HG02588 (cell line): ENCODE measurements around the gene CNTNAP2.
"Not testable (repeated sequence)": the region's sequence is repeated elsewhere in the genome, so short reads cannot be mapped to it uniquely, and the experiment has no call there.

Experiments
- ATAC-seq: cut with Tn5 transposase; IDR thresholded peaks from one replicate; pipeline ENCODE4 v1.9.1; 2021; ENCODE audit warnings: mild to moderate bottlenecking, moderate library complexity; ENCODE audit not compliant: unreplicated experiment

Gene CNTNAP2

DNA sequence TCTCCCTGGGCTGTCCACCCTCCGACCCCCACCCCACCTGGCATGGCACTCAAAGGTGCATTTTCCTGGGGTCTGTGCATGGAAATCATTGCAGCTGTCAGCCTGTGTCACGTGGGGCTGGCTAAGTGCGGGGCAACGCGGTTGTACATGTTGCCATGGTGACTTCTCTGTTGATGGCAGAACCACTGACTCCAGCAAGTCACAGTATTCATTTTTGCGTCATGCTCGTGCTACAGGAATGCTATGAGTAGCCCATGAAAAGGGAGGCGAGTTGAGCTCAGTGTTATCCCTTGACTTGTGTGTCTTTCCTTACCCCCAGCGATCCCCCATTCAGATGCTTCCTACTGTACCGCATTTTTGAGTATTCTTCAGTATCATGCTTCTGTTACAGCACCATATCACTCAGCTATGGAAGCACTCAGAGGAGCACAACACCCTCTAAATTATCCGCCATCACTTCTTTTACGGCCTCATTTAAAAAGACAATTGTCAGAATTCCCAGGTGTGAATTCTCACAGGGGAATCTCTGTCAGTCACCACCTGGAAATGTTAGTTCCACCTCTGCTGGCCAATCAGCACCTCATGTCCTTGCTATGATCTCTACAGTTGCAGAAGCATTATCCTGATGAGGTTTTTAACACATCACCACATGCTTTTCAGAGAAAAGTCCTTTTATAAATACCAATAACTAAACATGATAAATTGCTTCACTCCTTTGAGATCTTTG lies 2279.6 kb downstream of the CNTNAP2 start:
- no peak for ATAC-seq

DNA sequence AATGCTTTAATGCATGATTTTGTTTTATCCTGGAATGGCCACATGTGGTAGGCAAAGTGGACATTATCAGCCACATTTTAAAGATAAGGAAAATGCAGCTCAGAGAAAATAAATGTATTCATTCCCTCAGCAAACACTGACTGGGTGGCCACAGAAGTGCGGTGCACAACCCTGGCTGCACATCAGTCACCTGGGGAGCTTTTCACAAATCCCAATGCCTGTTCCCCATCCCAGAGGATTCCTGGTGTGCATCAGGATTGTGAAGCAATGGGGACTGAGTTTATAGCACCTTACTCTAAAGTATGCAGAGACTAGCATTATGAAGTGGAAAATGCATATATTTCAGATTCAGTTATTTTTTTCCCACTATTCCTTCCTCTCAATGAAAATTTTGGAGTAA lies 2280.5 kb downstream of the CNTNAP2 start:
- ATAC-seq, result no peak

DNA sequence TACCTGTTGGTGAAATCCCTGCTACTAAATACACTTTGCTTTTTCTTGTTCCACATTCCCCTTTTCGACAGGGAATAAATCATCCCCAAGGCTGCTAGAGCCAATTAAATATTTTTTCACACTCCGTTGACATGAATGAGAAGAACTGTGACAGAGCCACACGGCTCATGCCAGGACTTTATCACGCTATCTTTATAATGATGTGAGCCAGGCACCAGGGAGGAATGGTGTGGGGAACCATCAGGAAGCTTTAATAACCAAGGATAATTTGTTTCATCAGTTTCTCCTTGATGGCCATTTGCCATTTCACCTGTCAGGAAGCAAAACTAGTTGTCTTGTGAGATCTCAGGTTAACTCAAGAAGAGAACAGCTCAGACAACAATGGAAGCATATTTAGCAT lies 2280.9 kb downstream of the CNTNAP2 start:
- no peak for ATAC-seq

DNA sequence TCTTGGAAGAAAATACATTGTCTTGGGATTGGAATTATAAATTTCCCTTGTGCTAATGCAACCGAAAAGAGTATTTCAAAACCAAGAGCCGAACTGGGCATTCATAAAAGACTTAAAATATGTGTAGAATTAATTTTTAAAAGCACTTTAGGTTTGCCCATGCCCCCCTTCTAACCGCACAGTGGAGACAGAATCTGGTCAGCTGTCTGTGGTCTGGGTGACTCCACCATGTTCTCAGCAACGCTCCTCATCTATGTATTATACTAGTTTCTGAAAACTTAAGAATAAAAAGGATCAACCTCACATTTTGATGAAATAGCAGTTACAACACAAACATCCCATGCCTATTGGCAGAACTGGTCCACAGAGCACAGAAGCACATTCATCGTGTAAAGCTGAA lies 2281.4 kb downstream of the CNTNAP2 start:
- no peak for ATAC-seq

DNA sequence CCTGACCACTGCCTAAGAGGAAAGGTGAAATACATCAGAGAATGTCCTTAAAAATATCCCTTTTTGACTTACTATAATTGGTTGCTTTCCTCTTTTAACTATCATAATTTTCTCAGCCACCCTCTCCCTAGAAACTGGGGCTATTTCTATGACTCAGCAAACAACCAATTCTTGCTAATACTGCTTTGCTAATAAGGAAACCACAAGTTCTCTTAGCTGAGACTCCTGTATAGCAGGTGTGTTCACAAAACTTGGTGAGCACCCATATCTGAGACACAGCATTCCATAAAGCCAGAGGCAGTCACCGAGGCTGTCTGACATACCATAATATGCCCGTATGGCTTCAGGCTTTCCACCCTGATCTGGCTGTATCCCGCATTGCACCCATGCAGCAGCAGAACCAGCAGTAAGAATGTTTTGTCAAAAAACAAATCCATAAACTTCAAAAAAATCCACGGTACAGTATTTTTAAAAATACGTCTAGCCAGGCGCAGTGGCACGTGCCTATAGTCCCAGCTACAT lies 2282.3 kb downstream of the CNTNAP2 start:
- peak; percentile 82 for ATAC-seq

DNA sequence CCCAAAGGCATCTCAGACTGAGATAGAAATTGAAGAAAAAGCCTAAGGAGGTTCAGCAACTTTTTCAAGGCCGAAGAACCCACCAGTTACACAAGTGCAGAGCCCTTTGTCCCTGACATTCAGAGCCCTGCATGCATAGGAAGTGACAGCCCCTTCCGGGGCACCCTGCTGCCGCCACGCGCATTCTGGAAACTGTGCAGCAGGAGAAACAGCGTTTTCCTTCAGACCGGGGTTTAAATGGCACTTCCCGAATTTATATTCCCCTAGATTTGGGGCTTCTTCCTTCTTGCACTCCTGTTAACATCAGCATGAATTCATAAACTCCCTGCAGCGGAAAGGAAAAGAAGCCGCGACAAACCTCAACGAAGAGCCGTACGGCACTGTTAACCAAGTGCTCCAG lies 2283.5 kb downstream of the CNTNAP2 start:
- no peak for ATAC-seq

DNA sequence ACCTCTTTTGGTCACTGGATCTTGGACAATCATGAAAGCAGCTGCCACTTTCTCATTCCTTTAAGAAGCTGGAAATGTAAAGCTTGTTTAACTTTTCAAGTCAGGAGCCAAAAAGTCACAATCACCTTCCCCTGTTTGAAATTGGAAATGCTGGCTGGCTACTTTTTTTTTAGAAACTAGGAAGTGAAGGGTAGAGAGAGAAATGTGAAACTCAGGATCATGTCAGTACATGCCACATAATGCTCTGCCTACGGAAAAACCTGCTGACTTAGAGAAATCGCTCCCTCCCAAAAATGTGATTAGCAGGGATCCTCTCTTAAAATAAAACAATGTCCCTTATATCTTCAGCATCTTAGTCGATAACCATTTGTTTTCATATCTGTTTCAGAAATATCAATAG lies 2285.6 kb downstream of the CNTNAP2 start:
- no peak for ATAC-seq

DNA sequence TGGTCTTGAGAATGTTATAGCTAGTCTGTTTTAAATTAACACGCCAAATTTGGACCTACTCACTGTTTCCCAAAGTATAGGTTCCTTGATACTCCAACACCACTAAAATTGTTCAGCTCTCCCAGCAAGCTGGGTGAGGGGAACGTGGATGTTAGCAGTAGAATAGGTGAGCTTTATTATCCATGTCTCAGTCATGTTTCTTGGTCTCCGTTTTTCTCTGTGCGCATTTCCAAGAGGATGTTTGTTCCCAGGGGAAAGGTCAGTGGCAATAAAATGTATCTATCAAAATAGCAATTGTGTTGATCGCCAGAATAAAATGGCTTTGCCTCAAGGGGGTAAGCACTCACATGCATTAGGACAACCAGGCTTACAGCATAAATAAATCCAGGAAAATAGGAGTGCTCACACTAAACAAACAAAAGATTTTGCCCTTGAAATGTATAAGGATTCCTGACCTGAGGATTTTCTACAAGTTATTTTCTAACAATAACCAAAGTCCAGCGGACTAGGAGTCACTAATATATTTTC lies 2286.9 kb downstream of the CNTNAP2 start:
- ATAC-seq, result no peak

DNA sequence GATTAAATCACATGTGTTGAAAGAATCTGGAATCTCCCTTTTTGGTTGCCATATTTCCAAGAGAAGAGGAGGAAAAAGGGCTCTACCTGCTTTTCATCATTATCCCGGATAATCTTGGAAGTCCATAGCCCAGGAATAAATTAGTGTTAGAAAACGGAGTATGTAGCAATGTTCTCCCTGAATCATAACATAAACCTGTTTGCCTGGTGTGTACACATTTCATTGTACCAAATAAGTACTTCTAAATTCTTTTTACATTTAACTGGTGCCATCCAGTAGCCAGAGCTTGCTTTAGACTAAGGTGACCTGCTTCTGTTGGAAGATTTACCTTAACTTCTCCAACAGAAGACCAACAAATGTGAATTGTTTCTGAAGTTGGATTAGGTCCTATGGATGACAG lies 2291.7 kb downstream of the CNTNAP2 start:
- ATAC-seq, result no peak

DNA sequence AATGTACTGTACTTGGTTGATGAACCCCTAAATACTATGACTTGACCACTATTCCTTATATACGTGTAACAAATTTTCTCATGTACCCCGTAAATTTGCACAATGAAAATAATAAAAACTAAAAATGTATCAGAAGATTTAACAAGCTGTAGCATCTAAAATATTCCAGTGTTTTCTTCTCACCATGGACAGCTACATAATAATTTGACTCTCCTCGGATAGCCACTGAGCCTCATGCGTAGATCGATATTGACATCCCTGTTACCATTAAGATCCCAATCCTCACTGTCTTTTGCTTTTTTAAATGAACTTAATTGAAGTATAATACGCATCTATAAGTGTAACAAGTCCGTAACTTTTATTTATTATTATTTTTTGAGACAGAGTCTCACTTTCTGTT lies 2294.3 kb downstream of the CNTNAP2 start:
- ATAC-seq, result no peak

DNA sequence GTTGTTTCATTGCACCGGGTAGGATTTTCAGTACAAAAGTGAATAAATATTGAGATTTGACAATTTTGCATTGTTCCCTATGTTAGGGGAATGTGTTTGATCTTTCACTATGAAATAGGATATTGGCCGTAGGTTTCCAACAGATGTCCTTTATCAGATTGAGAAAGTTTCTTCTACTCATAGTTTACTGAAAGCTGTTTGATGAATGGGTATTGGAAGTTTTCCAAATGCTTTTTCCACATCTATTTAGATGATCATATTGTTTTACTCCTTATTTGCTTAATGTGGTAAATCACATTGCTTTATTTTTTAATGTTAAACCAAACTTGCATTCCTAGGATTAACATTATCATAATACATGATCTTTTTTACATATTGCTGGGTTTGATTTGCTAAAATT lies 2296.1 kb downstream of the CNTNAP2 start:
- no peak for ATAC-seq

DNA sequence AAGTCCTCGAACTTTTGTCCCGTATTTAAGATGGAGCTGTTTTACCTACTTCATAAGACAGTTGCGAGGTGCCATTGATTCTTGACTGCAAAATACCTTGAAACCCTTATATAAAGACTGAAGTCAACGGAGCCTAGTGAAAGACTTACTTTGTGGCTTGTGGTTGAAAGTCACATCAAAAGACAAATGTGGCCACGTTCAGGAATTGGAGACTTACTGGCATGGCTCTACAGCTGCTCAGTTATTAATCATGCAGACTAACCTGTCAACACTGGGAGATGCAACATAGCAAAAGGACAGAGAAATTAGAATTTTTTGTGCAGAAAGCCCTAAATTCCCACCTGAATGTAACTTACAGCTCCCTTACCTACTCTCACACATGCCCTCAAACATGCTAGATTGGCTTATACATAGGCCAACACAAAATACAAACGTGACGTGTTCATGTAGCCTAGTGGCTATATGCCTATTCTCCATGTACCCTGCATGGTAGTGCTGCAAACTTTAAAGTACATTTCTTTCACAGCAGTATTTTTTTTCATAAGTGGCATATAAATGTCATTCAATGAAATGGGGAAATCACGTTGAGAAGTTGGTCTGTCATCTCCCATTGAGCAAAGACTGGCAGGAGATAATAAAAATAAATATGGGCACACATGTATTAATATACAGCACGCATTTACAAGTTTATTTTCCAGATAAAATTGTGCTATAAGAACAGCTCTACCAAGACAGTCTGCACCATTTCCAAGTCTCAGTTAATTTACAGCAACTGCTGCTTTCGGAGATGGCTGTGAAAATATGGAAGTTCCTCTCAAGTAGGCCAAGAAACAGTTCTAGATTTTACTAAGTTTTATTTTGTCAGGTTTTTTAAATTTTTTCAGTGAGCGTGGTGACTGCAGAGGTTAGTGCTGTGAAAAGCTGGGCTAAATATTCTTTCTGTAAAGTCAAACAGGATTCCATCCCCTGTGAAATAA lies 2303.5 kb downstream of the CNTNAP2 start:
- ATAC-seq, result peak; percentile 87

DNA sequence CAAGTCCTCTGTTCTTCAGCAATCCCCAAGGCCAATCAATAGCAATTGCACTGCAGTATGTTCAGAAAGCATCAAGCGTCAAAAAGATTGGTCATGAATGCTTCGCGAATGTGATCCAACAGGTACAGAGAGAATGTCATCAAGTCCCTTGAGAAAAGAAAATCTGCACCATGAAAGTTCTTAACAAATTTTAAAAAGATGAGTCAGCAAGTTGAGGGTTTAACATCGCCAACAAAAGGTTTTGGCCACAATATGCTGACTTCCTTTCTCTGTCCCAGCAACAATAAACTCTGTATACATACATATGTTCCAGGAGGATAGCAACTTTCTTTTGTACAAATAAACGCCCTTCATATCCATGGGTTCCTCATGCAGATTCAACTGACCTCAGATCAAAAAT lies 2305.4 kb downstream of the CNTNAP2 start:
- ATAC-seq, result no peak

DNA sequence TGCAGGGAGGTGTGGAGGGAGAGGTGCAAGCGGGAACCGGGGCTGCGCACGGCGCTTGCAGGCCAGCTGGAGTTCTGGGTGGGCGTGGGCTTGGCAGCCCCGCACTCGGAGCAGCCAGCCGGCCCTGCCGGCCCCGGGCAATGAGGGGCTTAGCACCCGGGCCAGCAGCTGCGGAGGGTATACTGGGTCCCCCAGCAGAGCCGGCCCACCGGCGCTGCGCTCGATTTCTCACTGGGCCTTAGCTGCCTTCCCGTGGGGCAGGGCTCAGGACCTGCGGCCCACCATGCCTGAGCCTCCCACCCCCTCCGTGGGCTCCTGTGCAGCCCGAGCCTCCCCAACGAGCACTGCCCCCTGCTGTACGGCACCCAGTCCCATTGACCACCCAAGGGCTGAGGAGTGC lies 2309.8 kb downstream of the CNTNAP2 start:
- ATAC-seq, result not testable (repeated sequence)

DNA sequence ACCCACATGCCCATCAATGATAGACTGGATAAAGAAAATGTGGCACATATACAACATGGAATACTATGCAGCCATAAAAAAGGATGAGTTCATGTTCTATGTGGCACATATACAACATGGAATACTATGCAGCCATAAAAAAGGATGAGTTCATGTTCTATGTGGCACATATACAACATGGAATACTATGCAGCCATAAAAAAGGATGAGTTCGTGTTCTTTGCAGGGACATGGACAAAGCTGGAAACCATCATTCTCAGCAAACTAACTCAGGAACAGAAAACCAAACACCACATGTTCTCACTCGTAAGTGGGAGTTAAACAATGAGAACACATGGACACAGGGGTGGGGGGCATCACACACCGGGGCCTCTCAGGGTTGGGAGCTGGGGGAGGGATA lies 2314.1 kb downstream of the CNTNAP2 start:
- not testable (repeated sequence) for ATAC-seq

DNA sequence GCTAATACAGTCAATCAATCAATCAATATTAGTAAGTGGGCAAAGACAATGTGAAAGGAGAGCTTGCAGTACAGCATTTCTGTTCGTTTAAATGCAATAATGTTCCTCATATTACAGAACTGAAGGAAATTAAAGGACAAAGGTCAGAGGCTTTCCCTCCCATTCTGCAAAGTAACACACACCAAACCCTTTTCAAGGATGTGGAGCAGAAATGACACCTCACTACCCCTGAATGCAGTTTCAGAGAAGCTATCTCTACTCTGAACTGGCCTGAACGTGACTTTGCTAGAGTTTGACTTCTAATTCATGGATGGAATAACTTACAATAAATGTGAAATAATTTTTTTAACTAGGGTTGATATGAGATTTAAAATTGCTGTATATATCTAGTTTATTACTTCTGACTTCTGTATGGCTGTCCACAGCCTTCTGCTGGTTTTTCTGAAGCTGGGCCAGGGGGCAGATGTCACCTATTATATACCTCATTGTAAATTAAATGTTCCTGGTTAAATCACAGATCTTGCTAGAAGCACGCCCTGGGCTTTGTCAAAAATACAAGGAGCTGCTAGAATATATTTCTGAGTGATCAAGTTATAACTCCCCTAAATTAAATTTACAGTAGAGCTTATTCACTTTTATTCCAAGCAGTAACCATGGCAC lies 2317.1 kb downstream of the CNTNAP2 start:
- ATAC-seq, result no peak

DNA sequence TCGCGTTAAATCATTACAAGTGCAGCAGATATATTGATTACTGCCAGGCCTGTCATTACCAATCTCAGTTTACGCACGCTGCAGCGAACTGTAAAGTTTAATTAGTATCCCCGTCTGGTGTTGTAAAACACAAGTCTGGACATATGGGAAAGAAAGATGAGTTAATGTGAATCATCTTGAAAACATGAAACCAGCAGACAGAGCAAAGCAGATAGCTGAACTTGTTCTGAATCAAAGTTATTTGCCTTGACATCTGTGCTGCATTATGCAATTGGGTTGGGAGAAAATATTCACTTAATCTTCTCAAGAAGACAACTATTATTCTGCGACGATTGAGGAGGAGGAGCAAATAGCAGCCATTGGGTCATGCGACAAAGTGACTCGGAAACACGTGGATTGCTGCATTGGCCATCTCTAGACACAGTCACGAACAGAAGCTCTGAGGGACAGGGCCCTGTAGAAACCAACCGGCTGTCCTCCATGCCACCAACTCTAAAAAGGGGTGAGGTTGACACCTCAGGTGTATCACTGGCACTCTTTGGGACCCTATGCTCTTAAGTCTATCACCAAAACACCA lies 2317.7 kb downstream of the CNTNAP2 start:
- no peak for ATAC-seq

DNA sequence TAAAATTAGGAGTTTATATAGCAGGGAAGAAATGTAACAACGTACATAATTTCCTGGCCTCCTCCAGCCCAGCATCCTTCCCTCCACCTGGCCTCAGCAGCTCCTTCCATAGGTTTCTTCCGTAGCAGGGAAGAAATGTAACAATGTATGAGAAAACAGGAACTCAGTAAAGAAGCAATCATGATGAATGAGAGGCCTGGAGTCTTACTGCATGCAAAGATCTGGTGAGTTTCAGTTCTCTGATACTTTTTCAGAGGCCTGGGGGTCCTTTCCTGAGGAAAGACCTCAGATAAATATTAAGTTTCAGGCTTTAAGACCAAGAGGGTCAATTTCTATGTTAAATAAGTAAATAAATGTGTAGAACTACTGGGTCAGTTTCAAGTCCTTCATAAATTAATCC lies 2318.3 kb downstream of the CNTNAP2 start:
- ATAC-seq, result no peak

DNA sequence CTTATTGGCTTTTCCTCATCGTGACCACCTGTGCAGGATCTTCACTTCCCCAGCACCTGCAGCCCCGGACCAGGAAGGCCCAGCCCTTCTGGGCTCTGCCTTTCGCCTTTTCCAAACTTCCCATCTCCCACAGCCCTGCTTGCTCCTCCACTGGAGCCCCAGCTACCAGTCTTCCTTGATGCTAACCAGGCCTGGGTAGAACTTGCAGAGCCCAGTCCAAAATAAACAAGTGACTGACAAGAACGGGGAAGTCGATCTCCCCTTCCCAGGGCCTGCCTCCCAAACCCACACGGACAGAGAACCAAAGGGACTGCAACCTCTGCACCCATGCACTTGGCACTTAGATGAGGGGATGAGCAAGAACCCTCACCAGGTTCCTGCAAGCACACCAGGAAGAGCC lies 2319.1 kb downstream of the CNTNAP2 start:
- no peak for ATAC-seq

DNA sequence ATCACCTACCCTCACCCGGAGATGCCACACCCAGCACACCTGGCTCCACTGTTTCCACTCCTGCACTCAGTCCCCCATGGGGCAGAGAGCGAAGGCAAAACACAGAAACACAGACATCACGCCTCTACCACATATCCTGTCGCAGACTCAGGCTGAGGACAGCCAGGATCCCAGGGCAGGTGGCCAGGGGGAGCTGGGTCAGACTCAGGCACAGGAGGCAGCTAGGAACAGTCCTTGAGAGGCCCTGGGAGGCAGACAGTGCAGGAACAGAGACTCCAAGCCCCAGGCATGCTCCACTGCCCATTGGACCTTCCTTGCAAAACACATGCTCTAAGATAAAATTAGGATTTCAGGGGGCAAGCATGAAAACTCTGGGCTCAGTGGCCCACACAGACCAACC lies 2319.5 kb downstream of the CNTNAP2 start:
- ATAC-seq, result peak; percentile 13

DNA sequence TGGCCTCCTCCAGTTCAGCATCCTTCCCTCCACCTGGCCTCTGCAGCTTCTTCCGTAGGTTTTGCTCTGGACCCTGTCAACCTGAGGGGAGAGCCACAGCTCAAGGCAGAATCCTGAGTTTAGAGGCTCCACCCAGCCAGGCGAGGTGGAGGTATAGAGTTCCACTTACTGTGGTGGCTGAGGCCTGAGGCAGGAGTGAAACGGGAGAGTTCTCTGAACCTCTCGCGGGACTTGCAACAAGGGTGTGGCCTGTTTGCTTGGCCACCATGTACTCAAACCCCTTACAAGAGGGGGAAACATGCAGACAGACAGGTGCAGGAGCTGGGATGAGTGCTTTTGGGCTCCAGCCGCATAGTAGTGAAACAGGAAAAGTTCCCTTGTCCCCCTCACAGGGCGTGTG lies 2320.0 kb downstream of the CNTNAP2 start:
- ATAC-seq, result peak; percentile 64
